ENCODE data around the gene TTC23. TPM values are rescaled to one million over a fixed set of nuclear protein-coding genes. Genes with fewer than 3 reads are reported as not detected.
A peak's percentile ranks its signal among the peaks of the same experiment; 100 is the strongest.

Gene TTC23
- total and polyA plus RNA-seq, 7 donors = 2.1 to 11.2 (median 7.8) TPM

DNA sequence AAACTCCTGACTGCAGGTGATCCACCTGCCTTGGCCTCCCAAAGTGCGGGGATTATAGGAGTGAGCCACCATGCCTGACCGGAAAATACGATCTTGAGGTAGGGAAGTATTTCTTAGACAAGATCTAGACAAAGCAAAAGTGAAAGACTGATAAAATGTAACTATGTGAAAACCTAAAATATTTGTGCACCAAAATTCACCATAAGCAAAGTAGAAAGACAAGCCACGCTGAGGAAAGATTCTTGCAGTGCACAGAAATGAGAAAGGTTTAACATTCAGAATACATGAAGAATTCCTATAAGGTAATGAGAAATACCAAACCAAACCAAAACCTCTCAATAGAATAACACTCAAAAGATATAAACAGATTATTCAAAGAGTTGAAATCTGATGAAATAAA is 108.8 kb downstream of the TTC23 start:
- 94 to 99% (median 99%) methylated on average over 4 of the region's 4 CpGs for WGBS, 3 donors
- peaks cover 36% of the 10 kb centered on the region for H3K4me1 ChIP-seq
- peaks cover 0 to 22% of the 10 kb centered on the region in 2 donors for H3K36me3 ChIP-seq (ENCODE audit: insufficient read depth in 1 of 2, low read depth in 1 of 2)
- H3K4me3 ChIP-seq = no peak overlapping the region
- no peak for ATAC-seq
- DNase-seq = no peak
- peak overlapping the region; percentile 76 for H3K27ac ChIP-seq
- no peaks in the 10 kb centered on the region for H3K9me3 ChIP-seq
- intact Hi-C loops (cut with DNase I) = loop anchor here in 1 of 2 donors (5.0 kb wide), 1 partner anchor 33 kb away; the partner anchor contains the start of gene SYNM
- no peaks in the 10 kb centered on the region for H3K27me3 ChIP-seq (ENCODE audit: insufficient read depth in 3 of 3, low read length in 2 of 3)
- TF ChIP-seq, protein P1, sequence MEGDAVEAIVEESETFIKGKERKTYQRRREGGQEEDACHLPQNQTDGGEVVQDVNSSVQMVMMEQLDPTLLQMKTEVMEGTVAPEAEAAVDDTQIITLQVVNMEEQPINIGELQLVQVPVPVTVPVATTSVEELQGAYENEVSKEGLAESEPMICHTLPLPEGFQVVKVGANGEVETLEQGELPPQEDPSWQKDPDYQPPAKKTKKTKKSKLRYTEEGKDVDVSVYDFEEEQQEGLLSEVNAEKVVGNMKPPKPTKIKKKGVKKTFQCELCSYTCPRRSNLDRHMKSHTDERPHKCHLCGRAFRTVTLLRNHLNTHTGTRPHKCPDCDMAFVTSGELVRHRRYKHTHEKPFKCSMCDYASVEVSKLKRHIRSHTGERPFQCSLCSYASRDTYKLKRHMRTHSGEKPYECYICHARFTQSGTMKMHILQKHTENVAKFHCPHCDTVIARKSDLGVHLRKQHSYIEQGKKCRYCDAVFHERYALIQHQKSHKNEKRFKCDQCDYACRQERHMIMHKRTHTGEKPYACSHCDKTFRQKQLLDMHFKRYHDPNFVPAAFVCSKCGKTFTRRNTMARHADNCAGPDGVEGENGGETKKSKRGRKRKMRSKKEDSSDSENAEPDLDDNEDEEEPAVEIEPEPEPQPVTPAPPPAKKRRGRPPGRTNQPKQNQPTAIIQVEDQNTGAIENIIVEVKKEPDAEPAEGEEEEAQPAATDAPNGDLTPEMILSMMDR (IDR thresholded peaks at IDR 0.05) = no peak

DNA sequence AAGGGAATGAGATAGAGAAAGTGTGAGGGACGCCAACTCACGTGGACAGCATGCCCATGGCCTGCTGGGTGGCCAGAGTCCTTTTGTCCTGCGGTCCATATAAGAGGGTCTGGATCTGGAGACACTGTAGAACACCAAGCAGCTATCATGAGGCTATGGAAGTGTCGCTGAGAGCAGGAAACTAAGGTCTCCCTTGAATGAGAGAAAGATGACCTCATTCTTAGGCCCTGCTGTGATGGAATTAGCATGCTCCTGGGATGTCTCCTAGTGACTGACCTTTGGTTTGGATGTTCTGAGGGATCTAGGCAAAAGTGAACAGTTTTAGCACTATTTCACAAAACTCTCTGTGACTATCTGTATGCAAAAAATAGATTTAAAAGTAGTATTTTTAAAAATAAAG is 110.1 kb downstream of the TTC23 start:
- Histone ChIP-seq H3K36me3 (ENCODE audit: insufficient read depth in 1 of 2, low read depth in 1 of 2) (peaks cover 0 to 32% of the 10 kb centered on the region in 2 donors), H3K4me1 (peaks cover 43% of the 10 kb centered on the region), H3K4me3 (no peak overlapping the region), H3K27me3 (ENCODE audit: insufficient read depth in 3 of 3, low read length in 2 of 3) (no peaks in the 10 kb centered on the region), H3K9me3 (no peaks in the 10 kb centered on the region), H3K27ac (peak overlapping the region; percentile 76)
- ATAC-seq (no peak), DNase-seq (no peak)
- intact Hi-C loops (cut with DNase I) = loop anchor here in 1 of 2 donors (5.0 kb wide), 1 partner anchor 33 kb away; no protein-coding TSS in a partner anchor
- WGBS, 3 donors = 71 to 85% (median 82%) methylated on average over 4 of the region's 4 CpGs
- TF ChIP-seq, protein P1 (IDR thresholded peaks at IDR 0.05) = no peak

DNA sequence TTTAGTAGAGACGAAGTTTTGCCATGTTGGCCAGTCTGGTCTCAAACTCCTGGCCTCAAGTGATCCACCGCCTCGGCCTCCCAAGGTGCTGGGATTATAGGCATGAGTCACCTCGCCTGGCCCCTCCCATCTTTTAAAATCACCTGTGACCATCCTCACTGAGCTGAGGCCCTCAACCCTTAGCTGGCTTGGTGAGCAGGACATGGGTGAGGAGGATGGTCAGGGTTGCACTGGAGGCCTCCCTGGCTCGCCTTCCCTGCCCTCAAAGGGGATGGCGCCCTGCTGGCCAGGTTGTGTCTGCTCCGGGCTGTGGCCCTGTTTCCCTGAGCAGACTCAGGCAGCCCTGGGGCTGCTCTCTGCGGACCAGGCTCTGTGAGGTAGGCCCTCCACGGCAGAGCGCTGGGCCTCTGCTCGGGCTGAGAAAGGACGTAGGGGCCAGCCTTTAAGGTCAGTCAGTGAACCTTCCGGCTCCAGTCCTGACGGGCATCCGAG is 110.8 kb downstream of the TTC23 start:
- TF ChIP-seq, protein P1 (IDR thresholded peaks at IDR 0.05) = no peak
- peaks cover 0 to 38% of the 10 kb centered on the region in 2 donors for H3K36me3 ChIP-seq (ENCODE audit: insufficient read depth in 1 of 2, low read depth in 1 of 2)
- no peak for DNase-seq
- intact Hi-C loops (cut with DNase I) = loop anchor here in 1 of 2 donors (5.0 kb wide), 1 partner anchor 34 kb away; no protein-coding TSS in a partner anchor
- H3K27ac ChIP-seq = peak overlapping the region; percentile 76
- H3K4me3 ChIP-seq = no peak overlapping the region
- no peaks in the 10 kb centered on the region for H3K9me3 ChIP-seq
- 78 to 92% (median 86%) methylated on average over 15 of the region's 15 CpGs for WGBS, 3 donors
- ATAC-seq = peak in 3 of 4 donors; percentile 9 to 18 (median 12)
- peaks cover 44% of the 10 kb centered on the region for H3K4me1 ChIP-seq
- H3K27me3 ChIP-seq (ENCODE audit: insufficient read depth in 3 of 3, low read length in 2 of 3) = no peaks in the 10 kb centered on the region

GRCh38 chr15:99137877-99138276 is 111.5 kb downstream of the TTC23 start:
- H3K4me3 ChIP-seq = no peak overlapping the region
- ATAC-seq (no peak), DNase-seq (no peak)
- WGBS, 3 donors = 80 to 97% (median 87%) methylated on average over 5 of the region's 5 CpGs
- no peaks in the 10 kb centered on the region for H3K9me3 ChIP-seq
- H3K36me3 ChIP-seq (ENCODE audit: insufficient read depth in 1 of 2, low read depth in 1 of 2) = peaks cover 0 to 45% of the 10 kb centered on the region in 2 donors
- intact Hi-C loops (cut with DNase I) = loop anchor here in 1 of 2 donors (5.0 kb wide), 1 partner anchor 34 kb away; no protein-coding TSS in a partner anchor
- peaks cover 44% of the 10 kb centered on the region for H3K4me1 ChIP-seq
- H3K27ac ChIP-seq = peak overlapping the region; percentile 96
- no peaks in the 10 kb centered on the region for H3K27me3 ChIP-seq (ENCODE audit: insufficient read depth in 3 of 3, low read length in 2 of 3)
- TF ChIP-seq, protein P1 (IDR thresholded peaks at IDR 0.05) = no peak
